H1 (cell line): ENCODE results near the gene AGPAT2. TPM values are rescaled to one million over a fixed set of nuclear protein-coding genes. Genes with fewer than 3 reads are reported as not detected.

Experiments
- polyA plus RNA-seq, 7 experiments: library from polyadenylated mRNA; depleted of rRNA in 3 of 7; stranded (reverse) in 5 of 7; unstranded in 2 of 7; fragments of >200 nt in 5 of 7; fragments of 200-250 nt in 2 of 7; gene quantifications; 1 replicate in 5 of 7; 2 replicates in 1 of 7; 4 replicates in 1 of 7; pipeline versions ENCODE4 v1.2.1 to v1.2.3, GENCODE V29; 2011 to 2013; ENCODE audit warnings: missing spikeins in 2 of 7, mixed read lengths in 2 of 7
- total RNA-seq: library from RNA; stranded (reverse); fragmentation: NEBNext Ultra II Directional; extraction: Animal tissue kit (Norgen Biotek cat#: 25700); gene quantifications from 2 replicates; pipeline ENCODE4 v1.2.1, GENCODE V29; 2021
- TF ChIP-seq, protein P1 (sequence below): IDR thresholded peaks from 2 replicates; pipeline ENCODE4 v1.6.1; 2011; ENCODE audit warnings: low read length, improper control_type of control experiment

Gene AGPAT2
- total and polyA plus RNA-seq, 2 of the 8 experiments (the other 6 are each of a cell fraction or from before 2014, with no cell fraction given): 31.6 to 37.6 TPM

DNA sequence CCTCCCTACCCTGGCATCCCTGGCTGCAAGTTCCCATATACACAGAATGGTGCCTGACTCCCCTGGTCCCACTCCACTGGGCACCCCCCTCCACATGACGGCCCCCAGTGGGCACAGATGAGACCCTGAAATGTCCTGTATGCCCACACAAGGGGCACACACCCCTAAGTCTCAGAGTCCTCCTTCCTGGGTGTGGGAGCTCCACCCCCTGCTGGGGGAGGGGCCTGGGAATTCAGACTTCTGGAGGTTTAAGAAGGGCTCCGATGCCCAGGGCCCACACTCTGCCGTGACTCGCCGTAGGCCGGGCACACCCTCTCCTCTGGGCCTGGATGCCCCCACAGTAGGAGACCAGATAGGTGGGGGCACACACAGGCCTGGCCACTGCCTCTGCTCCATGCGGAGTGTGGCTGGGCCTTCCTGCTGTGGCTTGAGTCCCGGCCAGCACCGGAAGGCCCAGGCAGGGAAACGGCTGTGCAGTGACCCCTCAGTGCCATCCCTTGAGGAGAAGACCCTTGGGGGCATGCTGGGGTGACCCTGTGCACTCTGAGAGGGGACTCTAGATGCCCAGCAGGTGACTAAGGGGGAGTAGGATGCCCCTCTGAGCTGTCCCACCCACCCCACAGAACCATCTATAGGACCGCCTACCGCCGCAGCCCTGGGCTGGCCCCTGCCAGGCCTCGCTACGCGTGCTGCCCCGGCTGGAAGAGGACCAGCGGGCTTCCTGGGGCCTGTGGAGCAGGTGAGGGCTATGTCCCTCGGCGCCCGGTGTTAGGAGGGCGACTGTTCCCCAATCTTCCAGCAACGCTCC is 18.1 kb downstream of the AGPAT2 start (continued):
- TF ChIP-seq, protein P1, sequence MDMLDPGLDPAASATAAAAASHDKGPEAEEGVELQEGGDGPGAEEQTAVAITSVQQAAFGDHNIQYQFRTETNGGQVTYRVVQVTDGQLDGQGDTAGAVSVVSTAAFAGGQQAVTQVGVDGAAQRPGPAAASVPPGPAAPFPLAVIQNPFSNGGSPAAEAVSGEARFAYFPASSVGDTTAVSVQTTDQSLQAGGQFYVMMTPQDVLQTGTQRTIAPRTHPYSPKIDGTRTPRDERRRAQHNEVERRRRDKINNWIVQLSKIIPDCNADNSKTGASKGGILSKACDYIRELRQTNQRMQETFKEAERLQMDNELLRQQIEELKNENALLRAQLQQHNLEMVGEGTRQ: no peak
